Naive thymus-derived CD4-positive, alpha-beta T cell (primary cell): ENCODE data around the gene LCLAT1. TPM values are rescaled to one million over a fixed set of nuclear protein-coding genes. Genes with fewer than 3 reads are reported as not detected.

ENCODE experiments used
- ATAC-seq: fragments of 150-1000 bp; cut with Tn5 transposase; 2 replicates; pipeline ENCODE4 v1.10.0; 2021; ENCODE audit warnings: mild to moderate bottlenecking, moderate library complexity
- CTCF ChIA-PET: fragments of 350-600 bp; sonication (Branson Sonifier 250); formaldehyde crosslinking; loops from one replicate; lab custom pipeline; 2021; ENCODE audit warnings: antibody characterized with exemption; lab: Charles Lee
- POLR2A ChIA-PET: fragments of 350-600 bp; sonication (Branson Sonifier 250); formaldehyde crosslinking; loops from one replicate; lab custom pipeline; 2021; ENCODE audit warnings: antibody characterized with exemption, inconsistent platforms; lab: Charles Lee
- DNase-seq, 9 donors: peaks; one replicate each; pipeline versions ENCODE4 v3.0.0 to v3.0.0-alpha.2; 2020 to 2022; ENCODE audit warnings: mixed read lengths in 1 of 9
- H3K27ac ChIP-seq: one replicate; pipeline ENCODE4 v1.7.0; 2013; ENCODE audit warnings: mild to moderate bottlenecking, low read depth, low read length, moderate library complexity
- H3K27me3 ChIP-seq, 2 donors: one replicate each; pipeline ENCODE4 v1.7.0; 2013; ENCODE audit warnings: low read length in 2 of 2, mild to moderate bottlenecking in 2 of 2, moderate library complexity in 2 of 2; ENCODE audit not compliant: control insufficient read depth in 2 of 2, insufficient read depth in 2 of 2
- H3K36me3 ChIP-seq, 3 experiments: 1 replicate in 2 of 3; 2 replicates in 1 of 3; pipeline ENCODE4 v1.7.0; 2013; ENCODE audit warnings: low read length in 3 of 3, mild to moderate bottlenecking in 3 of 3, moderate library complexity in 1 of 3; ENCODE audit not compliant: insufficient read depth in 3 of 3, control insufficient read depth in 2 of 3
- H3K4me1 ChIP-seq, 2 donors: one replicate each; pipeline ENCODE4 v1.7.0; 2013; ENCODE audit warnings: low read length in 2 of 2, mild to moderate bottlenecking in 2 of 2, moderate library complexity in 1 of 2; ENCODE audit not compliant: control insufficient read depth in 2 of 2, insufficient read depth in 2 of 2
- H3K4me3 ChIP-seq: 2 replicates; pipeline ENCODE4 v1.7.0; 2013; ENCODE audit warnings: mild to moderate bottlenecking, low read length
- H3K9me3 ChIP-seq, 3 experiments: 1 replicate in 2 of 3; 2 replicates in 1 of 3; pipeline ENCODE4 v1.7.0; 2013; ENCODE audit warnings: low read length in 3 of 3; ENCODE audit not compliant: control insufficient read depth in 2 of 3
- H3K27ac Mint-ChIP-seq, 9 donors: one replicate each; pipeline ENCODE4 v1.8.0; 2020 to 2022; ENCODE audit warnings: mixed read lengths in 9 of 9, mild to moderate bottlenecking in 8 of 9, moderate library complexity in 5 of 9, inconsistent platforms in 2 of 9
- H3K27me3 Mint-ChIP-seq, 5 donors: one replicate each; pipeline ENCODE4 v1.8.0; 2021 to 2022; ENCODE audit warnings: mixed read lengths in 5 of 5, mild to moderate bottlenecking in 1 of 5
- H3K36me3 Mint-ChIP-seq, 5 donors: one replicate each; pipeline ENCODE4 v1.8.0; 2020 to 2022; ENCODE audit warnings: mixed read lengths in 5 of 5, mild to moderate bottlenecking in 3 of 5, inconsistent platforms in 1 of 5
- H3K4me1 Mint-ChIP-seq, 7 donors: one replicate each; pipeline ENCODE4 v1.8.0; 2020 to 2022; ENCODE audit warnings: mixed read lengths in 7 of 7, mild to moderate bottlenecking in 3 of 7, inconsistent platforms in 1 of 7
- H3K4me3 Mint-ChIP-seq, 10 donors: one replicate each; pipeline ENCODE4 v1.8.0; 2020 to 2022; ENCODE audit warnings: mild to moderate bottlenecking in 10 of 10, mixed read lengths in 10 of 10, moderate library complexity in 6 of 10, inconsistent platforms in 2 of 10
- H3K9me3 Mint-ChIP-seq, 11 donors: one replicate each; pipeline ENCODE4 v1.8.0; 2020 to 2022; ENCODE audit warnings: mixed read lengths in 11 of 11, mild to moderate bottlenecking in 4 of 11, inconsistent platforms in 1 of 11, moderate library complexity in 1 of 11
- intact Hi-C, 2 donors: fragments of 100-400 bp; cut with micrococcal nuclease; formaldehyde crosslinking; loops; one replicate each; pipeline ENCODE4 v1.15.1; 2023
- polyA plus RNA-seq, 2 donors: library from polyadenylated mRNA; unstranded; fragments of 300-500 nt; fragmentation: Illumina TruSeq; gene quantifications; one replicate each; pipeline ENCODE4 v1.2.3, GENCODE V29; 2021
- total RNA-seq, 6 experiments: library from RNA in 5 of 6; stranded (reverse) in 5 of 6; gene quantifications; 1 replicate in 5 of 6; 2 replicates in 1 of 6; pipeline ENCODE4 v1.2.3 and lab custom pipeline; 2021 to 2026

The LCLAT1 gene
- total and polyA plus RNA-seq, 7 experiments from 2014 or later, result 16.2 to 37.6 (median 22.2) TPM

DNA sequence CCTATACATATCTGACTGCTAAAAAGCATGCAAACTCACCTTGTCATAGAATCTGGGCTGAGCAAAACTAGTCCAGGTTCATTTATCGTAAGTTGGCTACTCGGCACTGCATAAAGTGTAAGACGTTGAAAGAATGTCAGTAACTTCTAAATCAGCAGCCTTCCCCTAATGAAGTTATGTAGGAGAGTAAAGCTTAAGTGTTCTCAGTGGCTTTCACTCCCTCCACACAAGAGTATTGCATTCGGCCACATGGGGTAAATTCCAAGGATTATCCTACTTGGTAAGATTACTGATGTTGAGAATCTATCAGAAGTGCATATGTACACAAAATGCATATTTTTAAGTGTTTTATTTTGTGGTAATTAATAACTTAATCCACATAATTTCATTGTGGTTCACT lies 130.1 kb downstream of the LCLAT1 start:
- intact Hi-C loops, result no loop called here
- H3K36me3 ChIP-seq, result no peaks in the 10 kb centered on the region
- no peaks in the 10 kb centered on the region for H3K4me1 ChIP-seq
- Mint-ChIP-seq H3K36me3 (peaks cover 0 to 40% (median 17%) of the 10 kb centered on the region in 5 donors), H3K27ac (no peak overlapping the region), H3K4me1 (peaks cover 0 to 52% (median 15%) of the 10 kb centered on the region in 7 donors), H3K27me3 (no peaks in the 10 kb centered on the region), H3K9me3 (no peaks in the 10 kb centered on the region), H3K4me3 (no peak overlapping the region)
- POLR2A ChIA-PET, result no interaction called here
- H3K4me3 ChIP-seq, result no peak overlapping the region
- CTCF ChIA-PET, result no interaction called here
- DNase-seq, result no peak
- no peaks in the 10 kb centered on the region for H3K27me3 ChIP-seq
- H3K9me3 ChIP-seq, result no peaks in the 10 kb centered on the region
- H3K27ac ChIP-seq, result no peak overlapping the region
- ATAC-seq, result no peak

DNA sequence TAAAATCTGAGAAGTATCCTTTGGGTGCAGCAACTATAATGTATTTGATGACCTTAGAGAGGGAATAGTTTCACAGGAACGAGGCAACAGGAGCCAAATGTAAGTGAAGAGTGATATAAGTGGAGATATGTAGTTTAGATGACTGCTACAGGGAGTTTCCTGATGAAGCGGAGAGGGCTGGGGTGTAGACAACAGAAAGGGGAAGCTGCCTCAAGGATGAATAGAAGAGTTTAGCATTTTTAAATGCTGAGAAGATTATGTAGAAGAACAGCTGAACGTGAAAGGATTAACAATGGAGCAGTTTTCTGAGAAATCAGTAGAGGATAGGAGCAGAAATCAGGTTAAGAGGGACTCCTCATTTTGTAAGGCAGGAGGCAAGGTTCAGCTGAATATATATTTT lies 133.3 kb downstream of the LCLAT1 start:
- intact Hi-C loops, result no loop called here
- no peak for ATAC-seq
- ChIA-PET CTCF (interaction anchor here (1.5 kb wide), 1 partner anchor 131 kb away, joined by 3 read pairs; no protein-coding TSS in a partner anchor), POLR2A (no interaction called here)
- Mint-ChIP-seq H3K4me3 (no peak overlapping the region), H3K9me3 (no peaks in the 10 kb centered on the region), H3K27ac (peak overlapping the region in 1 of 9 donors; percentile 10), H3K4me1 (peaks cover 0 to 49% (median 17%) of the 10 kb centered on the region in 7 donors), H3K27me3 (no peaks in the 10 kb centered on the region), H3K36me3 (peaks cover 5 to 36% (median 15%) of the 10 kb centered on the region in 5 donors)
- no peaks in the 10 kb centered on the region for H3K36me3 ChIP-seq
- no peaks in the 10 kb centered on the region for H3K9me3 ChIP-seq
- no peaks in the 10 kb centered on the region for H3K27me3 ChIP-seq
- H3K27ac ChIP-seq, result no peak overlapping the region
- H3K4me3 ChIP-seq, result no peak overlapping the region
- peaks cover 0 to 3% of the 10 kb centered on the region in 2 donors for H3K4me1 ChIP-seq
- DNase-seq, result no peak

DNA sequence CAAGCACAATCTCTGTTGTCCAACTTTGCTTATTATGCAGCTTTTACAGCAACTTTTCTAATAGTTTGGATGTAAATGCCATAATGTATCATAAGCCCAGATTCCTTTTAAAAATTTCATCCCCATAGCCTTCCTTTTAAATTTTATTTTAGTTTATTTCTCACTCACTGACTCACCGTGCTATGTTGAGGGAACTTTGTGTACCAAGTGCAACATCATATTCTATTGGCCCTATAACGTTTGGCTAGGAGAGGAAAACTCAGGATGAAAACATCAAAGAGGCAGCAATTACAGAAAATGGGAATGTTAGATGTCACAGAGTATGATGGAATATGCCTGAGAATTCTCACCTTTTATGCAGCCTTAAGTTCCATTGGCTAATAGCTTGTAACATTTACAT lies 135.5 kb downstream of the LCLAT1 start:
- Histone ChIP-seq H3K4me3 (no peak overlapping the region), H3K36me3 (no peaks in the 10 kb centered on the region), H3K27me3 (no peaks in the 10 kb centered on the region), H3K4me1 (peaks cover 0 to 3% of the 10 kb centered on the region in 2 donors), H3K9me3 (no peaks in the 10 kb centered on the region), H3K27ac (no peak overlapping the region)
- Mint-ChIP-seq H3K27me3 (no peaks in the 10 kb centered on the region), H3K36me3 (peaks cover 13 to 49% (median 25%) of the 10 kb centered on the region in 5 donors), H3K4me3 (no peak overlapping the region), H3K9me3 (no peaks in the 10 kb centered on the region), H3K4me1 (peaks cover 0 to 43% (median 19%) of the 10 kb centered on the region in 7 donors), H3K27ac (no peak overlapping the region)
- intact Hi-C loops, result no loop called here
- no peak for ATAC-seq
- POLR2A ChIA-PET, result no interaction called here
- DNase-seq, result no peak
- CTCF ChIA-PET, result no interaction called here

DNA sequence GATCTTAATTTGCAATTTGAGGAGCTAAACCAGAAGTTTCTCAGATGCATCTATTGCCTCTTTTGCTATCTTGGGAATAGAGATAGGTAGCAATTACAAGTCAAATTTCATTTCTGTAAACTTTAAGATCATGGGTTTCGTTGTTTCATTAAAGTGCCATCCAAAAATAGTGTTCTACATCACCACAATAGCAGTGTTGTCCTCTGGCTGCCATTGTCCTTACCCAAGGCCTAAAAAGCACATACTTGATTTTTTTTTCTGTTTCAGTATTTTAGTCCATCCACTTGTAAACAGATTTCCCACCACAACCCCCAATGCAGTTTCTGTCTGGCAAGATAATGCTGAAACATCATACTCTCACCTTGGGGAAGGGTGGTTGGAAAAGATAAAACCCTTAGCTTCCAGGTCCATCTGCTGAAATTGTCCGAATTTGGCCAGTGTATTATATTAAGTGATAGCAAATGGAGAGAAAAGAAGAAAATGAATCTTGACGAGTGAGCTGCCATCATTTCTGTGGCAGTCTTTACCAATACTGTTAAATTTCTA lies 136.2 kb downstream of the LCLAT1 start:
- peaks cover 0 to 39% (median 13%) of the 10 kb centered on the region in 7 donors for H3K4me1 Mint-ChIP-seq
- Histone ChIP-seq H3K4me1 (peaks cover 0 to 3% of the 10 kb centered on the region in 2 donors), H3K4me3 (no peak overlapping the region), H3K27me3 (no peaks in the 10 kb centered on the region), H3K36me3 (no peaks in the 10 kb centered on the region), H3K27ac (no peak overlapping the region), H3K9me3 (no peaks in the 10 kb centered on the region)
- intact Hi-C loops, result no loop called here
- ChIA-PET POLR2A (no interaction called here), CTCF (no interaction called here)
- H3K4me3 Mint-ChIP-seq, result no peak overlapping the region
- H3K27me3 Mint-ChIP-seq, result no peaks in the 10 kb centered on the region
- no peaks in the 10 kb centered on the region for H3K9me3 Mint-ChIP-seq
- H3K36me3 Mint-ChIP-seq, result peaks cover 17 to 54% (median 30%) of the 10 kb centered on the region in 5 donors
- no peak for ATAC-seq
- H3K27ac Mint-ChIP-seq, result no peak overlapping the region
- no peak for DNase-seq

DNA sequence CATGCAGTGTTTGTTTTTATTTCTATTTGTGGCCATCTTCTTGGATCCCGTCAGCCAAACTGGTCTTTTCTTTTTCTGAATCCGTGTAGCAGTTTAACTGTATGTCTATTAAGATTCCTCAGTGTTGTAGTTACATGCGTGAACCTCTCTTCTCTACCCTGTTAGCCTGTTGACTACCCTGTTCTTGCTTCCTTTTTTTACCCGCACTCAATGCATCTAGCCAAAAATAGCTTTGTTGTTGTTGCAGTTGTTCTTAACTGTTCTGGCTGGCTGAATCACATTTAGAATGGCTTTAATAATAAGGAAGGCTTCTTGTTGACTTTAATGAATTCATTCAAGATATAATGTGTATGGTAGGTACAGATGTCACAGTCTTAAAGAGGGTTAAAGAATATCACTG lies 137.1 kb downstream of the LCLAT1 start:
- H3K4me3 Mint-ChIP-seq, result no peak overlapping the region

DNA sequence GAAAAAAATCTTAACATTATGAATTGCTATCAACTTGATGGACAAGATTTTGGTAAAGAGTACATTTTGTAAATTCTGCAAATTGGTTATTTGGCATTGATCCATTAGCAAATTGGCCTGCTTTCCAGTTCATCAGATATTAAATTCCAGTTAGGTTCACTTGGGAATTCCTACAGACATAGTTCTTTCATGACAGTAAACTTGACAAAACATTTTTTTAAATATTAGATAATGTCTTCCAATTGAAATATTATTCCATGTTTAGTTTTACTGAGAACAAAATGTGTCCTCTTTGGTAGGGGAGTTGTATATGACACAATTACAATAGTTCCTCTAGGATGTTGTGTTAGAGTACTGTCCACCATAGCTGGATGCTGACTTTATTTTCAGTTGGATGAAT lies 141.9 kb downstream of the LCLAT1 start:
- Histone ChIP-seq H3K27me3 (no peaks in the 10 kb centered on the region), H3K9me3 (no peaks in the 10 kb centered on the region), H3K27ac (no peak overlapping the region), H3K4me1 (no peaks in the 10 kb centered on the region), H3K36me3 (peaks cover 0 to 5% (median 0%) of the 10 kb centered on the region in 3 experiments), H3K4me3 (no peak overlapping the region)
- Mint-ChIP-seq H3K4me1 (peaks cover 0 to 17% (median 7%) of the 10 kb centered on the region in 7 donors), H3K27me3 (no peaks in the 10 kb centered on the region), H3K9me3 (peaks cover 0 to 2% (median 0%) of the 10 kb centered on the region in 11 donors), H3K4me3 (no peak overlapping the region), H3K36me3 (peaks cover 18 to 58% (median 52%) of the 10 kb centered on the region in 5 donors), H3K27ac (no peak overlapping the region)
- intact Hi-C loops, result no loop called here
- DNase-seq (no peak), ATAC-seq (no peak)
- ChIA-PET POLR2A (no interaction called here), CTCF (no interaction called here)

More for the DNA sequence above, 137.1 kb downstream of the LCLAT1 start:
- Mint-ChIP-seq H3K36me3 (peaks cover 17 to 57% (median 32%) of the 10 kb centered on the region in 5 donors), H3K9me3 (no peaks in the 10 kb centered on the region), H3K4me1 (peaks cover 0 to 37% (median 11%) of the 10 kb centered on the region in 7 donors), H3K27me3 (no peaks in the 10 kb centered on the region), H3K27ac (no peak overlapping the region)
- DNase-seq (no peak), ATAC-seq (no peak)
- Histone ChIP-seq H3K4me3 (no peak overlapping the region), H3K27ac (no peak overlapping the region), H3K9me3 (no peaks in the 10 kb centered on the region), H3K4me1 (peaks cover 0 to 3% of the 10 kb centered on the region in 2 donors), H3K27me3 (no peaks in the 10 kb centered on the region), H3K36me3 (no peaks in the 10 kb centered on the region)
- ChIA-PET CTCF (no interaction called here), POLR2A (no interaction called here)
- intact Hi-C loops, result no loop called here

DNA sequence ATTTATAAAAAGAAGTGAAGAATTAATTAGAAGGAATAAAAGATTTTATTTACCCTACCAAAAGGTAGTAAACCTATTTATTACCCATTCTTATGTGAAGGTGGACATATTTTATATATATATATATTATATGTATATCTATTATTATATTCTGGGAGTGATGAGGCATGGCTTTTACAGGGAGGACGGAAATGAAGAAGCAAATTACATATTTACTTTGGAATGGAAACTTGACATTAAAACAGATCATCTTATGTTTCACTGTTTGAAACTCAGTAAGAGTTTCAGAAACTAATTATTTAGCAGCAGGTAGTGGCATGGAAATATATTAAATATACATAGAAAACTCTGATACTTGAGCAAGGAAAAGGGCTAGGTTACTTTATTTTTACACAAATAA lies 143.4 kb downstream of the LCLAT1 start:
- Mint-ChIP-seq H3K36me3 (peaks cover 14 to 57% (median 50%) of the 10 kb centered on the region in 5 donors), H3K9me3 (peaks cover 0 to 3% (median 0%) of the 10 kb centered on the region in 11 donors), H3K27ac (no peak overlapping the region), H3K4me1 (peaks cover 0 to 14% (median 7%) of the 10 kb centered on the region in 7 donors), H3K4me3 (no peak overlapping the region), H3K27me3 (no peaks in the 10 kb centered on the region)
- Histone ChIP-seq H3K27ac (no peak overlapping the region), H3K27me3 (no peaks in the 10 kb centered on the region), H3K9me3 (no peaks in the 10 kb centered on the region), H3K36me3 (peaks cover 0 to 5% (median 0%) of the 10 kb centered on the region in 3 experiments), H3K4me1 (no peaks in the 10 kb centered on the region), H3K4me3 (no peak overlapping the region)
- intact Hi-C loops, result no loop called here
- no peak for DNase-seq
- ChIA-PET CTCF (no interaction called here), POLR2A (no interaction called here)
- ATAC-seq, result no peak
